H1 (cell line): ENCODE results near the gene MROH2A. TPM values are rescaled to one million over a fixed set of nuclear protein-coding genes. Genes with fewer than 3 reads are reported as not detected.

Source experiments
- CTCF ChIA-PET: fragments of 300-600 bp; sonication (Branson Sonifier 250); formaldehyde crosslinking; loops from one replicate; lab custom pipeline; 2021; ENCODE audit not compliant: partially characterized antibody; lab: Charles Lee
- POLR2A ChIA-PET: fragments of 300-600 bp; sonication (Branson Sonifier 250); formaldehyde crosslinking; loops from one replicate; lab custom pipeline; 2021; ENCODE audit warnings: inconsistent platforms; ENCODE audit not compliant: partially characterized antibody; lab: Charles Lee
- DNase-seq, 2 experiments: peaks; one replicate each; pipeline versions ENCODE4 v3.0.0 to v3.0.0-alpha.2; 2010 to 2022; ENCODE audit warnings: low spot score in 2 of 2, low read depth in 1 of 2, mixed read lengths in 1 of 2
- FAIRE-seq: peaks from 2 replicates; lab custom pipeline; 2011; peaks lifted over from hg19 to GRCh38; lab: Jason Lieb, UNC
- H2AFZ ChIP-seq: 2 replicates; pipeline ENCODE4 v1.8.1; 2012; ENCODE audit warnings: low read length, inconsistent platforms
- H2AK5ac ChIP-seq: 2 replicates; pipeline ENCODE4 v1.6.1; 2013; ENCODE audit warnings: low read depth, low read length
- H2BK120ac ChIP-seq: replicated peaks from 2 replicates; pipeline ENCODE3; 2013; ENCODE audit warnings: low read depth, low read length, inconsistent platforms
- H2BK12ac ChIP-seq: 2 replicates; pipeline ENCODE4 v1.6.1; 2013; ENCODE audit warnings: low read depth, low read length
- H2BK15ac ChIP-seq: 2 replicates; pipeline ENCODE4 v1.6.1; 2013; ENCODE audit warnings: low read length
- H2BK20ac ChIP-seq: 2 replicates; pipeline ENCODE4 v1.6.1; 2013; ENCODE audit warnings: low read length
- H2BK5ac ChIP-seq: 2 replicates; pipeline ENCODE4 v1.6.1; 2013; ENCODE audit warnings: low read depth, low read length
- H3K14ac ChIP-seq: 2 replicates; pipeline ENCODE4 v1.6.1; 2013; ENCODE audit warnings: inconsistent platforms; ENCODE audit not compliant: insufficient read length
- H3K18ac ChIP-seq: 2 replicates; pipeline ENCODE4 v1.6.1; 2013; ENCODE audit warnings: low read length; ENCODE audit errors: extremely low read depth
- H3K23ac ChIP-seq: 2 replicates; pipeline ENCODE4 v1.6.1; 2013; ENCODE audit warnings: inconsistent platforms; ENCODE audit not compliant: insufficient read length
- H3K23me2 ChIP-seq: 2 replicates; pipeline ENCODE4 v1.6.1; 2013; ENCODE audit warnings: low read depth, low read length
- H3K27ac ChIP-seq: 2 replicates; pipeline ENCODE4 v1.6.1; 2011; ENCODE audit warnings: low read depth, low read length, inconsistent platforms
- H3K27me3 ChIP-seq, 4 experiments: replicated peaks in 1 of 4; 1 replicate in 1 of 4; 2 replicates in 3 of 4; pipeline versions ENCODE4 v1.6.1 to v1.8.1; 2011 to 2013; ENCODE audit warnings: low read length in 3 of 4, mild to moderate bottlenecking in 3 of 4, inconsistent platforms in 2 of 4, mixed read lengths in 2 of 4, moderate library complexity in 1 of 4; ENCODE audit not compliant: control insufficient read depth in 3 of 4, insufficient read depth in 3 of 4; ENCODE audit errors: extremely low read depth in 1 of 4
- H3K36me3 ChIP-seq, 4 experiments: 2 replicates each; pipeline versions ENCODE4 v1.6.1 to v1.8.1; 2011 to 2013; ENCODE audit warnings: mild to moderate bottlenecking in 4 of 4, low read length in 3 of 4, moderate library complexity in 2 of 4, control low read depth in 1 of 4, inconsistent platforms in 1 of 4; ENCODE audit not compliant: insufficient read depth in 4 of 4, control insufficient read depth in 2 of 4
- H3K4ac ChIP-seq: replicated peaks from 2 replicates; pipeline ENCODE3; 2013; ENCODE audit warnings: low read length, low read depth, mixed read lengths, inconsistent platforms; ENCODE audit not compliant: insufficient read length
- H3K4me1 ChIP-seq, 4 experiments: replicated peaks in 1 of 4; 1 replicate in 1 of 4; 2 replicates in 3 of 4; pipeline versions ENCODE4 v1.6.1 to v1.8.1; 2011 to 2013; ENCODE audit warnings: low read length in 3 of 4, inconsistent platforms in 2 of 4, mixed read lengths in 1 of 4; ENCODE audit not compliant: insufficient read depth in 4 of 4, control insufficient read depth in 3 of 4
- H3K4me2 ChIP-seq, 2 experiments: 2 replicates each; pipeline versions ENCODE4 v1.6.1 to v1.8.1; 2011 to 2013; ENCODE audit warnings: low read depth in 2 of 2, low read length in 2 of 2, control low read depth in 1 of 2, inconsistent platforms in 1 of 2, mild to moderate bottlenecking in 1 of 2; ENCODE audit not compliant: insufficient read depth in 1 of 2
- H3K4me3 ChIP-seq, 4 experiments: fragments of 200-600, 300-600 bp in 1 of 4; sonication (generic), shearing (Covaris generic), sonication (Bioruptor Twin) in 1 of 4; 2 replicates each; pipeline versions ENCODE4 v1.5.1 to v1.8.1; 2011 to 2016; ENCODE audit warnings: low read length in 4 of 4, low read depth in 3 of 4, control low read depth in 2 of 4, inconsistent platforms in 2 of 4, mild to moderate bottlenecking in 2 of 4, mixed read lengths in 1 of 4, moderate library complexity in 1 of 4; ENCODE audit not compliant: insufficient read depth in 2 of 4; ENCODE audit errors: extremely low read depth in 1 of 4
- H3K56ac ChIP-seq: replicated peaks from 2 replicates; pipeline ENCODE3; 2013; ENCODE audit warnings: low read depth, mild to moderate bottlenecking, mixed read lengths, low read length, inconsistent platforms; ENCODE audit not compliant: insufficient read length
- H3K79me1 ChIP-seq: 2 replicates; pipeline ENCODE4 v1.6.1; 2013; ENCODE audit warnings: low read depth, low read length, control low read depth
- H3K79me2 ChIP-seq, 2 experiments: 2 replicates each; pipeline versions ENCODE4 v1.6.1 to v1.8.1; 2012 to 2013; ENCODE audit warnings: low read length in 2 of 2, mild to moderate bottlenecking in 2 of 2, inconsistent platforms in 1 of 2; ENCODE audit not compliant: insufficient read depth in 2 of 2, control insufficient read depth in 1 of 2
- H3K9ac ChIP-seq, 4 experiments: replicated peaks in 1 of 4; 1 replicate in 1 of 4; 2 replicates in 3 of 4; pipeline versions ENCODE4 v1.6.1 to v1.8.1; 2011 to 2013; ENCODE audit warnings: low read depth in 3 of 4, low read length in 3 of 4, control low read depth in 2 of 4, mild to moderate bottlenecking in 2 of 4, moderate library complexity in 2 of 4, inconsistent platforms in 1 of 4; ENCODE audit errors: extremely low read depth in 1 of 4
- H3K9me3 ChIP-seq, 2 experiments: 2 replicates each; pipeline versions ENCODE4 v1.6.1 to v1.8.1; 2012 to 2013; ENCODE audit warnings: mild to moderate bottlenecking in 2 of 2, moderate library complexity in 2 of 2, control low read depth in 1 of 2, inconsistent platforms in 1 of 2, low read depth in 1 of 2, low read length in 1 of 2, mixed read lengths in 1 of 2; ENCODE audit not compliant: insufficient read depth in 2 of 2
- H4K20me1 ChIP-seq, 2 experiments: replicated peaks in 1 of 2; 2 replicates each; pipeline versions ENCODE3 to v1.8.1; 2011 to 2013; ENCODE audit warnings: inconsistent platforms in 2 of 2, low read length in 2 of 2, mild to moderate bottlenecking in 1 of 2; ENCODE audit not compliant: insufficient read depth in 2 of 2, control insufficient read depth in 1 of 2
- H4K5ac ChIP-seq: 2 replicates; pipeline ENCODE4 v1.6.1; 2013; ENCODE audit warnings: low read length, low read depth, mixed read lengths, inconsistent platforms; ENCODE audit not compliant: insufficient read length
- H4K8ac ChIP-seq: 2 replicates; pipeline ENCODE4 v1.8.0; 2013; ENCODE audit warnings: mild to moderate bottlenecking, moderate library complexity, low read length, inconsistent platforms; ENCODE audit not compliant: insufficient read depth; ENCODE audit errors: extremely low read depth
- H4K91ac ChIP-seq: replicated peaks from 2 replicates; pipeline ENCODE3; 2013; ENCODE audit warnings: low read length, mixed read lengths, inconsistent platforms; ENCODE audit not compliant: insufficient read length
- CREB1 ChIP-seq: IDR thresholded peaks from 2 replicates; pipeline ENCODE4 v1.6.1; 2012; ENCODE audit warnings: inconsistent platforms
- CTCF ChIP-seq, 3 experiments: IDR thresholded peaks; 1 replicate in 2 of 3; 2 replicates in 1 of 3; pipeline versions ENCODE4 v1.5.1 to v1.6.1; 2011; ENCODE audit warnings: low read length in 3 of 3, mild to moderate bottlenecking in 3 of 3, inconsistent platforms in 2 of 3, low read depth in 1 of 3, moderate library complexity in 1 of 3; ENCODE audit not compliant: insufficient read depth in 1 of 3; ENCODE audit errors: control extremely low read depth in 1 of 3
- E2F6 ChIP-seq: IDR thresholded peaks from 2 replicates; pipeline ENCODE4 v1.6.1; 2012; ENCODE audit warnings: inconsistent platforms
- MAFK ChIP-seq: IDR thresholded peaks from 2 replicates; pipeline ENCODE4 v1.6.1; 2012; ENCODE audit warnings: low read depth, mild to moderate bottlenecking, improper control_type of control experiment, low read length
- POU5F1 ChIP-seq: IDR thresholded peaks from 2 replicates; pipeline ENCODE4 v1.6.1; 2011; ENCODE audit warnings: low read depth, mild to moderate bottlenecking, low read length, moderate library complexity
- RXRA ChIP-seq: IDR thresholded peaks from 2 replicates; pipeline ENCODE4 v1.6.1; 2011; ENCODE audit warnings: low read depth, mild to moderate bottlenecking, low read length, moderate library complexity; ENCODE audit not compliant: insufficient read depth
- SAP30 ChIP-seq: fragments of 300-600 bp; sonication (generic); IDR thresholded peaks from 2 replicates; pipeline ENCODE4 v1.7.1; 2012; ENCODE audit warnings: low read length, moderate library complexity, mild to moderate bottlenecking, inconsistent platforms; ENCODE audit not compliant: insufficient read depth, insufficient replicate concordance
- SP1 ChIP-seq: IDR thresholded peaks from 2 replicates; pipeline ENCODE4 v1.6.1; 2011; ENCODE audit warnings: low read depth, low read length
- SRF ChIP-seq: IDR thresholded peaks from 2 replicates; pipeline ENCODE4 v1.6.1; 2011; ENCODE audit warnings: mild to moderate bottlenecking, low read depth, low read length, moderate library complexity
- TAF1 ChIP-seq: IDR thresholded peaks from 2 replicates; pipeline ENCODE4 v1.6.1; 2011; ENCODE audit warnings: mild to moderate bottlenecking, low read depth, low read length
- TAF7 ChIP-seq: optimal IDR thresholded peaks from 2 replicates; pipeline ENCODE3; 2011; ENCODE audit warnings: low read depth, mild to moderate bottlenecking, inconsistent platforms, low read length, moderate library complexity, borderline replicate concordance
- TEAD4 ChIP-seq: IDR thresholded peaks from 2 replicates; pipeline ENCODE4 v1.6.1; 2012; ENCODE audit warnings: low read depth, low read length, inconsistent platforms, mixed read lengths
- WGBS, 2 experiments: shearing (Covaris generic) in 1 of 2; methylation state at CpG; one replicate each; pipeline versions ENCODE4 v1.1.6 to v1.1.7; 2013 to 2015; ENCODE audit warnings: low lambda C conversion rate in 2 of 2, mixed read lengths in 2 of 2, inconsistent platforms in 1 of 2, low coverage in 1 of 2, missing lambda C conversion rate in 1 of 2; ENCODE audit not compliant: insufficient replicate concordance in 2 of 2, insufficient coverage in 1 of 2, insufficient read length in 1 of 2; ENCODE audit errors: extremely low coverage in 1 of 2, missing lambda C conversion rate in 1 of 2; 5-methylcytosine and 5-hydroxymethylcytosine counted together
- polyA plus RNA-seq, 7 experiments: library from polyadenylated mRNA; depleted of rRNA in 3 of 7; stranded (reverse) in 5 of 7; unstranded in 2 of 7; fragments of >200 nt in 5 of 7; fragments of 200-250 nt in 2 of 7; gene quantifications; 1 replicate in 5 of 7; 2 replicates in 1 of 7; 4 replicates in 1 of 7; pipeline versions ENCODE4 v1.2.1 to v1.2.3, GENCODE V29; 2011 to 2013; ENCODE audit warnings: missing spikeins in 2 of 7, mixed read lengths in 2 of 7
- total RNA-seq: library from RNA; stranded (reverse); fragmentation: NEBNext Ultra II Directional; extraction: Animal tissue kit (Norgen Biotek cat#: 25700); gene quantifications from 2 replicates; pipeline ENCODE4 v1.2.1, GENCODE V29; 2021

MROH2A gene
- total and polyA plus RNA-seq, 2 of the 8 experiments (the other 6 are each of a cell fraction or from before 2014, with no cell fraction given) = not detected

GRCh38 chr2:233811087-233811486 is 33.0 kb downstream of the MROH2A start:
- 86% methylated on average over 4 of the region's 4 CpGs; no CpG with 5 or more reads in 1 of the 2 experiments for WGBS, 2 experiments
- no peaks in the 10 kb centered on the region for H4K20me1 ChIP-seq
- no peak overlapping the region for H2BK12ac ChIP-seq
- H3K4me3 ChIP-seq = no peak overlapping the region
- H3K79me2 ChIP-seq = no peaks in the 10 kb centered on the region
- H3K4ac ChIP-seq = no peak overlapping the region
- H3K27me3 ChIP-seq = no peaks in the 10 kb centered on the region
- DNase-seq (no peak), FAIRE-seq (no peak)
- no peaks in the 10 kb centered on the region for H3K36me3 ChIP-seq
- no peak overlapping the region for H4K5ac ChIP-seq
- H3K4me2 ChIP-seq = no peak overlapping the region
- no peaks in the 10 kb centered on the region for H3K9me3 ChIP-seq
- no peak overlapping the region for H4K91ac ChIP-seq
- no peak overlapping the region for H3K27ac ChIP-seq
- no peak overlapping the region for H3K9ac ChIP-seq
- no peak overlapping the region for H3K56ac ChIP-seq
- ChIA-PET POLR2A (no interaction called here), CTCF (no interaction called here)
- no peak overlapping the region for H3K14ac ChIP-seq
- H2BK15ac ChIP-seq = no peak overlapping the region
- H2AK5ac ChIP-seq = no peak overlapping the region
- no peak overlapping the region for H4K8ac ChIP-seq
- no peak overlapping the region for H2BK120ac ChIP-seq
- no peak overlapping the region for H2AFZ ChIP-seq
- no peaks in the 10 kb centered on the region for H3K79me1 ChIP-seq
- no peak overlapping the region for H3K18ac ChIP-seq
- no peak overlapping the region for H3K23ac ChIP-seq
- no peak overlapping the region for H2BK5ac ChIP-seq
- H3K4me1 ChIP-seq = no peaks in the 10 kb centered on the region
- no peaks in the 10 kb centered on the region for H3K23me2 ChIP-seq
- no peak overlapping the region for H2BK20ac ChIP-seq
- TF ChIP-seq MAFK (no peak), SRF (no peak), SP1 (no peak), TEAD4 (no peak), E2F6 (no peak), POU5F1 (no peak), TAF7 (no peak), CTCF (IDR thresholded peaks at IDR 0.05; ENCODE audit: control extremely low read depth in 1 of 3, insufficient read depth in 1 of 3, low read depth in 1 of 3, low read length in 3 of 3) (no peak), SAP30 (no peak), RXRA (no peak), CREB1 (no peak), TAF1 (no peak)
